ENCODE results near the gene LSM3. TPM values are rescaled to one million over a fixed set of nuclear protein-coding genes. Genes with fewer than 3 reads are reported as not detected.

LSM3 gene
- total RNA-seq, 1 donor from 2014 or later, result 7.6 TPM

DNA sequence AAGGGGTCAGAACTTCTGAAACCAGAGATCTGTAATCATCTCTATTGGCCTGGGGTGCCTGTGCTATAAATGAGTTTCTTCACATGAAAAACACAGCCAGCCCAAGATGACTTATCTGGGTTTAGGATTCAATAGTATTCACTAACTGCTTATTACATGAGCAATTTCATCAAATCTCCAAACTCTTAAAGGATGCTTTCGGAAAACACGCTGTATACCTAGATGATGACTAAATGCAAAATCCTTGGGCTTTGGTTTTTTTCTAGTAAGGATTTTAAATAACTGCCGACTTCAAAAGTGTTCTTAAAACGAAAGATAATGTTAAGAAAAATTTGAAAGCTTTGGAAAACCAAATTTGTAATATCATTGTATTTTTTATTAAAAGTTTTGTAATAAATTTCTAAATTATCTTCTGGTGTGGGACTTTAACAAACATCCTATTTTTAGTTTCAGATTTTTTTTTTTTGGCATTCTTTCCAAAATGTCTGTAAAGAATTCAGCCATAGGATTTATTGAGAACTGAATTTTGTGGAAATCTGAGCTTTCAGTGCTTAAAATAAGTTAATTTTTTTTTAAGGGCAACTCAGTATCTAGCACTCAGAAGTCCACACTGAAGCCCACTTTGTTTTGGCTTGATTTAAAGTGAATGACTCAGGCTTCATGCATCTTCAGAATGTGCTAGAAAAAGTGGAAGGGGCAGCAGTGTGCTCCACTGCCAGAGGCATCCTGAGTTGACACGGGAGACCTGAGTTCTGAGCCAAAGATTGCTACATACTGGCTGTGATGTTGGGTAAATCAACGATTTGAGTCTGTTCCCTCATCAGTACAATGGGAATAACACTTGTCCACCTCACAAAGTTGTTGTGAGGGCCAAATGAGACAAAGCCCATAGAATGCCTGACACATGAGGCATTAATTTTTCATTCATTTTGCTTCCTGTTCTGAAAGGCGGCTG lies 35.1 kb upstream of the LSM3 start:
- DNase-seq, result peak; percentile 53

DNA sequence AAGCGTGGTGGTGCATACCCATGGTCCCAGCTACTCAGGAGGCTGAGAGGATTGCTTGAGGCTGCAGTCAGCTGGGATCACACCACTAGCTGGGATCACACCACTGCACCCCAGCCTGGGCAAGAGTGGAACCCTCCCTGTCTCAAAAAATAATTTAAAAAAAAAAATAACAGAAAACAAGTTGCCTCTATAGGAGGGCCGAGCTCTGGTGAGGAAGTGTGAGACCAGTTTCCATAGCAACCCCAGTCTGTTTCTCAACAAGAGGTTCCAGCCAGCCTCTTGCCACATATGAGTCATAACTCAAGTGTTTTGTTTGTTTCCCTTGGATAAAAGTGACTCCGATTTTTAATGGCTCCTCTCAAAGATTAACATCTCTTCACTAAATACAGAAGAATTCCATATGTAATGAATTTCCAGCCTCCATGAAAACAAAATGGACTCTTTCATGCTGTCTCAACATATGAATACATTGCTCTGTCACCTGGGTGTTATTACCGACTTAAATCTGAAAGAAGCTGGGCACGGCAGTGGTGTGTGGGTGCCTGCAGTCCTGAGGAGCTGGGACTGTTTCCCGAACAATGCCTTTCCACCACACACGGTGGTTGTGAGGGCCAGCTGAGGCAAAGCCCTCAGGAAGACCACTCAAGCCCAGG lies 34.1 kb upstream of the LSM3 start:
- peak; percentile 98 for DNase-seq

DNA sequence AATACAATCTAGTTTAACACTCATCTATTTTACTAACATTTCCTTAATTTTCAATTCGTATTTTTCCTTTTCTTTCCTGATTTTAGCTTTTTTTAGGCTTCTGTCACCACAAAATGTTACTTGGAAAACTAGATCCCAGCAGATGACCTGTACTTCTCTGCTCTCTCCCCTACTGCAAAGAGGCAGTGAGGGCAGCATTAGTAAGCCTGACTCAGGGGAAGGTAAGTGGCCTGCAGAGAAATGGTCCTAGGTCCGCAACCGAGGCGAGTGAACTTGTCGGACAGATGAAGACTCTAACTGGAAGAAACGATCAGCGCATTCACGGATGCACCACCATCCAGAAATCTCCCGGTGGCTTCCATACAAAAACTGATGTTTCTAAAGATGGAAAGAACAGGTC lies 33.4 kb upstream of the LSM3 start:
- no peak for DNase-seq

DNA sequence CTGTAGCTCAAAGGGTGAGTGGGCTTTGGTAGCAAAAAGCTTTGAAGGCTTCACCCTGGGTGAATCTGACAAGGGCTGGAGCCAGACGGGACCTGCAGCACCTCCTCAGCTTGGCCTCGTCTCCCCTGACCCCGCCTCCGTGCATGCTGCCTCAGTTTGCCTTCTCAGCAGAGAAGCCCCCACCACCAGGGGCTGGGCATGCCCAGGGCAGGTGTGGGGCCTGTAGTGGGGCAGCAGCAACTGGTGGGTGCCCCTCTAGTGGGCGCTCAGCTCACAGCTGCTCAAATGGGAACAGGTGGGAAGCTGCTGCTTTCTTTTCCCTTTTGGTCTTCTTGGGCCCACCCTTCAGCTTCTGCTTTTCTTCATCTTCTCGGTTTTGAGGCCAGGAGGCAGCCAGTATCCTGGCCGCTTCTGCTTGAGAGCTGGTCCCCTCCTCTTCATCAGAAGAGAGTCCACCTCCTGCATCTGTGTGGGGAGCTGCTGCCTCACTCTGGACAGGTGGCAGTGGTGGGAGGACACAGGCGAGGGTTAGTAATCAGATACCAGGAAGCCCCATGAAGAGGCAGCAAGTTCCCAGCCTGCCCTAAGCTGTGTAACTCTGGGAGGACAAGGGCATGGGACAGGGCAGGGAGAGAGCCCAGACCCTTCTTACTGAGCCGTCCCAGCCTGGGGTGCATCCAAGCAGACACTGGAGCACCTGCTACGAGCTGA lies 32.8 kb upstream of the LSM3 start:
- no peak for DNase-seq

DNA sequence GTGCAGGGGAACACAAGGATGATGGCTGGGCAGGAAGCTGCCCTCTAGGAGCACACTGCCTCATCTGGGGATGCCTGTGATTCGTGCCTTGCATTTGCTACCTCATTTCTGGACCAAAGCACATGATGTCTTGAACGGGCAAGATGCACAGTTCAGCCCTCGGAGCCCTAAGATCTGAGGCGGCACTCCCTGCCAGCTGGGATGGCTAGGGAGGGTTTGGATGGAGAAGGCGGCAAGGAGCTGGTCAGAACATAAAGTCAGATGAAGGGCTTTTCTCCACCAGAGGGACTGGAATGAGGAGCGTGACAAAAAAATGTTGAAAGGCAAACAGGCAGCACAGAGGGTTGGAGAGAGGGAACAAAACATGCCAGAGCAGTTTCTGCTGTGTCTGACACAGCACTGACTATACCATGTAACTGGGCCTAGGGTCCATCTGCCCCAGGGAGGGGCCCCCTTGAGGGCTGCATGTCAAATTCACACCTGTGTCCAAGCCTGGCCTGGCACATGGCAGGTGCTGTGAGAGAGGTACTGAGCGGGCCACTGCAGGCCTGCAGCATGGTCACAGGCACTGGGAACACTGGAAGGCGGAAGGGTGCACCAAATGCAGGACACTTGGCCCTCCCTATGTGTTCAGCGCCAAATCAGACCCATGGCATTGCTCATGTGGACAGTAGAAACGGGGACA lies 32.1 kb upstream of the LSM3 start:
- DNase-seq, result no peak

DNA sequence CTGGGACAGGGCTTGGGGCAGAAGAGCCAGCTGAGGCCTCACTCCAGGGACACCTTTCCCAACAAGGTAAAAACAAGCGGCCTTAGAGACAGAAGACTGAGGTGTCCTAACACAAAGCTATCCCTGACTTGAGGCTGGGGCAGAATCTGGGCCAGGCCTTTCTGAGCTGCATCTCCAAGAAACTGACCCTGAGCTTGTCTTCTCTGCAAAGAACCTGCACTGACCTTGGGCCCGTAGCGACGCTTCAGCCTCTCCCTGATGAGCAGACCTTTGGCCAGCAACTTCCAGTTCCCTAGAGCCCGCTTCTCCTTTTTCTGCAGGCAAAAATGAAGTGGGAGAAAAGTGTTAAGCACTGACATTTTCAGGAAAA lies 31.6 kb upstream of the LSM3 start:
- DNase-seq, result no peak

DNA sequence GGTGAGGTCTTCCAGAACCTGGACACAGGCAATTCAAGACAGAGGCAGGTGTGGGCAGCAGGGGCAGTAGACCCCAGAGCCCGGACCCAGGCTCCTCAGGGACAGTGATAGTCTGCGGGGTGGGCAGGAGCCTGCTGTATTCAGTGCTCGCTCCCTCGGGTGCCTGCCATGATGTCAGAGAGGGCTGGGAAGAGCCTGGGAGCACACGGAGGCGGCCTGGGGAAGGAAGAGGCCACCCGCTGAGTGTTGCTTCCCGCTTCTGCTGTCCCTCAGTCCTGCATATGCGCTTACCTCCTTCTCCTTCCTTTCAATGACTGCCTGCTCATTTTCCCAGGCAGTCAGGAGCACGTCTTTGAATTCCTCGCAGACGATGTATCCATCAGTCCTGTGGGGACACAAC lies 31.0 kb upstream of the LSM3 start:
- DNase-seq, result no peak

DNA sequence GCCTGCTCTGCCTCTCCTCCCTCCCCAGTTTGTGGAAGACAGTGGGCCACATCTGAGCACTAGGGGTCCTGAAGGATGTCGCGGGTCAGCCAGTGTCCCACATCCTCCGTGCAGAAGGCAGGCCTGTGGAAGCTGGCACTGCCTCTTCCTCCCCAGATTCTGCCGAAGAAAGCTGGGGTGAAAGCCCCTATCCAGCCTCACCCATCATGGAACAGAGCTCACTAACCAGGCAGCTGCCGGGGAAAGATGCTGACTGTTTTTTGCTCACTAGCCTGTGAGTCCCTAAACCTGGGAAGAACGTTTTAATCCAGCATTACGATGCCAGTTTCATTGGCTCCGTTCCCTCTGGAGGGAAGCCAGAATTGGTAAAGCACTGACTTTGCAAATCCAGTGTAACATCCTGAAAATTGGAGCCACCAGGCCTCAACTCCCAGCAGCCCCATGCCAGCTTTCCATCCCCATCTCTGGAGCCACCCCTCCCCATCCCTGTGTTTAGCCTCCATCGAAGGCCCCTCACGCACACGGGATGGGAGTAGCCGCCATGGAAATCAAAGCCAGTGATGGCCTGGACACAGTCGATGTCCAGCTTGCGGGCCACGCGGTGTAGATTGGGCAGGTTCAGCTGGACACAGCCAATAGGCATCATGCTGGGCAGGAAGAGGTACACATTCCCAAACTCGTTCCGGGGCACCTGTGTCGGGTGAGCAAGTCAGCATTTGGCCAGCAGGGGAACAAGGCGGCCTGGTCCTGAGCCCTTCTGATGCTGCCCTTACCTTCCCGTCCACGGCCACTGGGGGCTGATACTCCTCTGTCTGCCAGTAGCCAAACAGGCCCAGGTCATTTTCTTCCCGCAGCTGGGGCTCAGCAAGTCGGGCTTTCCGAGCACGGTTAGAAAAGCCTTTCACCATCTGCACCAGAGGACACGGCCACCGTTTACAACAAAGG lies 30.3 kb upstream of the LSM3 start:
- DNase-seq, result no peak

DNA sequence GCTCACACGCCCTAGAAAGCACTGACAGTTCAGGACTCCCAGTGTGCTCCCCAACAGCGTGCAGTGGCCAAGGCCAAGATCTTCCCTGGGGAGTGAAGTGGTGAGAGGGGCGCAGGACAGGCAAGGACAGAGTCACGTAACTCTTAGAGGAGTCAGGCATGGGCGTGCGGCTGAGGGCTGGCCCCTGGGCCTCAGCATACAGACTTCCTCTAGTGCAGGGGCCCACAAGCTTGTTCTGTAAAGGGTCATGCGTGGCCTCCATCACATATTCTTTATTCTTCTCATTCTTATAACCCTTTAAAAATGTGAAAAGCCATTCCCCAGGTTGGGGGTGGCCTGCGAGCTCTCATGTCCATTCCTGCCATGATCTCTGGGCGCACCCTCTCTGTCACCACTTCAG lies 28.5 kb upstream of the LSM3 start:
- no peak for DNase-seq

DNA sequence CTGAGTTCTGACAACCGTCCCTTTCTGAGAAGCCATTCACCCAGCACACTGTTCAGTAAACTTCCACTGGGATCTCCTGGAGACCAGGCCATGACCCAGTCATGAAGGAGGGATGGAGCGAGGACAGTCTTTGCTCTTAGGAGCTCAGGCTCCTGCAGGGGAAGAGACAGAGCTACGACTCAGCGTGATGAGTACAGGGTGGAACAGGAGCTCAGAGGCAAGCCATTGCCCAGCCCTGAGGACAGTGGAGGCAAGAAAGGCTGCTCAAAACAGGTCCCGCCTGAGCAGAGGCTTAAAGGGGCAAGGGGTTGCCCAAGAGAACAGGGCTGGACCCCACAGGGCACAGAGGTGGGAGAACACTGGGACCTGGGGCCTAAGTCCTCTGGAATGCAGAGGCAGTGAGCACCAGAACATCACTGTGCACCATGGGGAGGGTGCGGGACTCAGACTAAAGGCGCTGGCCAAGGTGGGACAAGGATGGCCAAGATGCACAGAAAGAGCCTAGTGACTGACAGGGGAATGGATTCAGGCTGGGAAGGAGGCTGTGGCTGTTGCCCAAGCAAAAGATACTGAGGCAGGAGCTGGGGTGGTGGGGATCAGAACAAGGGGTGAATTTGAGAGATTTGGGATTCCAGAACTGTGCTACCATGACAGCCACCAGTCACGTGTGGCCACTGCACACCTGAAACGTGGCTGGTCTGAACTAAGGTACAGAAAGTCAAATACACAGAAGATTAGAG lies 28.0 kb upstream of the LSM3 start:
- no peak for DNase-seq

DNA sequence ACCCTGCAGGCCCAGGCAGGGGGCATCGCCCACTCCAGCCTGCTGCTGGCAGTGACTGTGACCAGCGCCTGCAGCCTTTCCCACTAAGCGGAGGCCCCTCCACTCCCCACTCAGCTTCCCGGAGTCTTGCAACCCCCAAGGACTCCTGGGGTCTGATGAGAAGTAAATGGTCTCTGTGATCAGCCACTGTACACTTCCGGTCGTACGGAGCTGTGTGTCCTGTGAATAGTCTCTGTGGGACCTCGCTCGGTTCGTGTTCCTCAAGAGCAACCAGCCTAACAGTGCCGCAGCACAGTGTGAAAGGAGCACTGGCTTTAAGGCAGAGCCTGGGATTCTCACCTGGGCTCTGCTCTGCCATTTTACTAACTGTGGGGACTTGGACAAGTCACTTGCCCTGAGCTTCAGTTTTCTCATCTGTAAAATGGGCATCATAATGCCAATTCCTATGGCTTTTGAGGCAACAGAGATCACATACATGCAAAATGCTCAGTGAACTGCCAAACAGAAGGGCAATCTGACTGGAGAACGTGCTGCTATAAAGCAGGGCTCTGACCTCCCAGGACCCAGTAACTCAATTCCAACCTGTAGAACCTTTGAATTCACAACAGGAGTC lies 27.0 kb upstream of the LSM3 start:
- no peak for DNase-seq

DNA sequence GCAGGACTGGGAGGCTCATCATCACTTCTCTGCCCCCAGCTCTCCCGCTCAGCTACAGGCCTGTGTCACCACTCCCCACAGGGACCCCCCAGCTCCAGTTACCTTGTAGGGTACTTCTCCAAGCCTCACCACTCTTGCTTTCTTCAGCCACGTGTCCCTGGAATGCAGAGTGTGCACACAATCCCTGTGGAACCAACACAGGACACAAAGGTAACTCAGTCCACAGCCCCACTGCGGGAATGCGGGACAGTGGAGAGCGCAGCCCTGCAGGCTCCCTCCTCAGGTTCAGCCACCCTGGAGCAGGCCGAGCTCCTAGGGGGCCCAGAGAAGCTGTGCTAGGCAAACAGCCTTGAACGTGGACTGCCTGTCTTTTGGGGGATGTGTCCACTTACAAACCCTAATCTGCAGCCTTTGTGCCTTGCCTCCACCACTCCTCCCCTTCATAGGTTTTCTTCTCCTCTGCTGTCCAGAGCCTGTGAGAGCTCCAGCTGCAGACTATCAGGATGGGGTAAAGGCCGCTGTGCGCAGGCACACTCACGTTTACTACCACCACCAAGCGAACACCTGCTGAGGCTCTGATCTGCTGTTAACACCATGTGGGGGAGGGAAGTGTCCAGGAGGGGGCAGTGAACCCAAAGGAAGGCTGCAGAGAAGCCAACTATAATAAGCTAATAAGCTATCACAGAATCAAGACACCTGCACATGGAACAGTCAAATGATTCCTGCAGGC lies 26.2 kb upstream of the LSM3 start:
- no peak for DNase-seq

DNA sequence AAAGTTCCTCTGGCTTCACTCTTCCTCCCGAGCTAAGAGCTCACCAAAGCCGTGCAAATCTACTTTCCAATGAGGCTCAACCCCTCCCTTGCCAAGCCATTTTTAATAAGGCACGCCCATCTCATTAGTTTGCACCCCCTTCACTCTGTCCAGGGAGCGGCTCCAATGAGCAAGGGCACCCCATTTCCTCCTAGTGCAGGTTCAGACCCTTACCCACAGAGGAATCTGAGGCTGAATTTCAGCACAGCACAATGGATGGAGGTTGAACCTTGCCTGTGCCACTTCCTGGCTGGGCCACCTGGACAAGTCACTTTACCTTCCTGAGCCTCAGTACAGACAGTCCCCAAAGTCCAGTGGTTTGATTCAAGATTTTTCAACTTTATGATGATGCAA lies 25.7 kb upstream of the LSM3 start:
- DNase-seq, result no peak

DNA sequence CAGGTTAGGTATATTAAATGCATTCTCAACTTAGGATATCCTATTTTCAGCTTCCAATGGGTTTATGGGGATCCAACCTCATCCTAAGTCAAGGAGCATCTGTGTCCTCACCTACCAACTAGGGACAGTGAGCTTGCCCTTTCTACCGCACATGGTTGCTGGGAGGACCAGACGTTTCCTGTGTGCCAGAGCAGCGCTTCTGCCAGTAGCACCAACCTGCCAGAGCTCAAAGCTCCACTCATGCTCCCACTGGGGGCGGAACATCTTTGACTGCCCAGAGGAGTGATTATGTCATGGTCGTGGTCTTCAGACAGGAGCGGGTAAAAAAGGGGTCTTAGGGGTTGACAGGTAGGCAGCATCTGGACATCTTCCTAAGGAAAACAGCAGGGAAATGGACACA lies 25.0 kb upstream of the LSM3 start:
- no peak for DNase-seq

DNA sequence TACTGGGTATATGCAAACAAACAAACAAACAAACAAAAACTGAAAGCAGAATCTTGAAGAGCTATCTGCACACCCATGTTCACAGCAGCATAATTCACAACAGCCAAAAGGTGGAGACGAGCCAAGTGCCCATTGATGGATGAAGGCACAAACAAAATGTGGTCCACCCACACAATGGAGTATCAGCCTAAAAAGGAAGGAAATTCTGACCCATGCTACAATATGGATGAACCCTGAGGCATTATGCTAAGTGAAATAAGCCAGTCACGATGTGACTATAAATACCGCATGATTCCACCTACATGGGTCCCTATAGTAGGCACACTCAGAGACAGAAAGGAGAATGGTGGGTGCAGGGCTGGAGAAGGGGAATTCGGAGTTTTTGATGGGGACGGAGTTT lies 24.3 kb upstream of the LSM3 start:
- no peak for DNase-seq

DNA sequence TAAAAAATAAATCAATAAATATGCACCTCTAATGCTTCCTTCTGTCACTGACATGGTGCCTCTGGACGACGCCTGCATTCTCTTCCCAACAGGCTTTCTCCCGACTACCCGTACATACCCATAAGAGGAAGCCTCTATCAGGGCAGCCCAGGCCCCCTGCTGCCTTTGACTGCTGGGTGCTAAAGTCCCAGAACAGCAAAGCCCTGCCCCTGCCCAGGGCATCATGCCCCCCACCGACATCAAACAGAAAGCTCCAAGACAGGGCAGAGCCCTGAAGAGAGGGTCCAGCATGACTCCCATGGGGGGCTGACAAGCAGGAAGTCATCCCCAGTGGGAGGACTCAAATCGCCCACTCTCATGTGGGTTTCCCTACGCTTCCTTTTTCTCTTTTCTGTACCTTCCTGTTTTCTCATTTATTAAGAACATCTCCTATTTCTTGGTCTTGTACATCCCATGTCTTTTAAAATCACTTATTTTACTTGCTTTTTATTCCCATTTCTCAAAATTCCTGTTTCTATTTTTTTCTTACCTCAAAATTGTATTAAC lies 23.6 kb upstream of the LSM3 start:
- no peak for DNase-seq

DNA sequence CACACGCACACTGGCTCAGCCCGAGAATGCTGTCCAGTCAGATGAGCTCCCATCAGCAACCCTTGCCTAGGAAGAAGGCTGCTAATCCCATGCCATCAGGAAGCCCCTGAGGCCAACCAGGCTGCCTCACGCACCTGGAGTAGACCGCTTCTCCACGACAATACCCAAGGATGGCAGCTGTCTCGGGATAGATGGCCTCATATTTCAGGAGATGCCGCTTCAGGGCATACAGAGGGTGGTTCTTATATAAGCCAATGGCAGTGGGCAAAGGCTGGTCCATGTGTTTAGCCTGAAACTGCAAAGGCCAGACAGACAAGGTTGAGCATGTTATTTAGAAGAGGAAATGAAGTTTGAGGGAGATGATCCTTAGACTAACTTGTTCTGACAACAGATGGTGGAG lies 22.4 kb upstream of the LSM3 start:
- no peak for DNase-seq

DNA sequence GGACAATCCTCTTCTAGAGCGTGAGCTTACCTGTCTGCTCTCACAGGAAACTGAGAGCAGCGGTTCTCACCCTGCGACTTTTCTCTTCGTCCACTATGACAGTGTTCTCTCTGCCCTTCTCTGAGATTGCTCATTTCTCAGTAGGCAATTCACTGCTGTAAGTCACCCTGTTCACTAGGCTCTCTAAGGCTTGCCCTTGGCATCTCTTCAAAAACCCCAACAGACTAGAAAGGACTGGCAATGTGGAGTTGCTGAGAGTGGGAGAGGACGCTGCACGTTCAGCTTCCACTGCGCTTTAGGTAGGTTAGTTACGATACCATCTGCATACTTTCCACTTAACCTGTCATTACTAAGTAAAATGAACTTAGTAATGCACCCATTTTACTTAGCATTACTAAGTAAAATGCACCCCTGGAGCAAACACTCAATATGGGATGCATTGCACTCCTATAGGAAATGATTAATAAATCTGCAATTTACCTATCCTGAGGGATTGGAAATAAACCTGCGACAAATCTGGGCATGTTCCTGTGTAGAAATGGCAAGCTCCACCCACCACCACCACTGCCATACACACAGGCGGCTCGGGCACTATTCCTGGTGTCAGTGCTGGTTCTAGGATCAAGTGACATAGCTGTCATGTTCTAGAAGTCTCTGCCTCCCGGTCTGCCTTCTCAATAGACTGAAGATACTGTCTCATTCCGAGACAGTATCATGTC lies 21.6 kb upstream of the LSM3 start:
- DNase-seq, result no peak

DNA sequence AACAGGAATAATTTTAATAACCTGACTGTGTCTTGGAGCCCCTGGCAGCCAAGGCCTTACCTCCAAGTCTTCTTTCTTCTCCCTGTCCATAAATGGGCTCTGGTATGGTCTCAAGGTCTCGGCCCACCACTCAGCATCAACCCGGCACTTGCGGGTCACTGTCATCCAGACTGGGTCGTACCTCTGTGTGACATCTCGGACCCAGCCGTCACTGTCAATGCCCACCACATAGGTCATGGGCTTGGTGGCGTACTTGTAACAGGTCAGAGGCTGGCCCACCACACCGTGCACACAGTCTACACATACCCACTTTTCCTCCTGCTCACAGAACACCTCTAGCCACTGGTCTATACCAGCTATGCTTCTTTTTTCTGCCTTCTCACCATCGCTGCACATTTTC lies 20.7 kb upstream of the LSM3 start:
- no peak for DNase-seq
